Ishikawa (cell line): ENCODE data around the gene SCFD2.

ENCODE experiments used
- EGR1 ChIP-seq: IDR thresholded peaks from 2 replicates; pipeline ENCODE4 v1.6.1; 2012
- MAX ChIP-seq: IDR thresholded peaks from 2 replicates; pipeline ENCODE4 v1.6.1; 2012
- NFIC ChIP-seq: IDR thresholded peaks from 2 replicates; pipeline ENCODE4 v1.6.1; 2012
- TCF12 ChIP-seq: IDR thresholded peaks from 2 replicates; pipeline ENCODE4 v1.6.1; 2012; ENCODE audit warnings: low read depth
- ZBTB7A ChIP-seq: IDR thresholded peaks from 2 replicates; pipeline ENCODE4 v1.6.1; 2012; ENCODE audit warnings: low read depth

- TF ChIP-seq ZBTB7A (no peak), NFIC (no peak), EGR1 (no peak), MAX (no peak), TCF12 (no peak)
These were observed 515.3 kb downstream of the SCFD2 start for GRCh38 chr4:52850406-52851124.
